Measurements from ENCODE around the gene BTG3.

The BTG3 gene

GRCh38 chr21:17577701-17578100, 35.0 kb downstream of the BTG3 start:
- H3K9me3 ChIP-seq = no peaks in the 10 kb centered on the region
- no peaks in the 10 kb centered on the region for H3K4me1 ChIP-seq
- in situ Hi-C loops (cut with MboI; ENCODE audit: low sequenced_read_pairs) = no loop called here
- DNase-seq (ENCODE audit: low spot score in 2 of 2) = no peak
- no peaks in the 10 kb centered on the region for H3K36me3 ChIP-seq (replicated peaks)
- no peaks in the 10 kb centered on the region for H3K27me3 ChIP-seq (ENCODE audit: low read depth)
- no peak overlapping the region for H3K4me3 ChIP-seq

GRCh38 chr21:17576080-17576835, 36.4 kb downstream of the BTG3 start:
- in situ Hi-C loops (cut with MboI; ENCODE audit: low sequenced_read_pairs) = no loop called here
- no peaks in the 10 kb centered on the region for H3K27me3 ChIP-seq (ENCODE audit: low read depth)
- H3K36me3 ChIP-seq (replicated peaks) = no peaks in the 10 kb centered on the region
- H3K9me3 ChIP-seq = no peaks in the 10 kb centered on the region
- DNase-seq (ENCODE audit: low spot score in 2 of 2) = no peak
- H3K4me1 ChIP-seq = no peaks in the 10 kb centered on the region
- no peak overlapping the region for H3K4me3 ChIP-seq

- Histone ChIP-seq H3K36me3 (replicated peaks) (no peaks in the 10 kb centered on the region), H3K9me3 (no peaks in the 10 kb centered on the region), H3K4me3 (no peak overlapping the region), H3K4me1 (no peaks in the 10 kb centered on the region), H3K27me3 (ENCODE audit: low read depth) (no peaks in the 10 kb centered on the region)
- DNase-seq (ENCODE audit: low spot score in 2 of 2) = no peak
- in situ Hi-C loops (cut with MboI; ENCODE audit: low sequenced_read_pairs) = no loop called here
Observed at GRCh38 chr21:17575076-17575475, 37.6 kb downstream of the BTG3 start.

- in situ Hi-C loops (cut with MboI; ENCODE audit: low sequenced_read_pairs) = no loop called here
- H3K4me1 ChIP-seq = no peaks in the 10 kb centered on the region
- H3K9me3 ChIP-seq = no peaks in the 10 kb centered on the region
- no peaks in the 10 kb centered on the region for H3K27me3 ChIP-seq (ENCODE audit: low read depth)
- H3K4me3 ChIP-seq = no peak overlapping the region
- no peak for DNase-seq (ENCODE audit: low spot score in 2 of 2)
- no peaks in the 10 kb centered on the region for H3K36me3 ChIP-seq (replicated peaks)
Observed at GRCh38 chr21:17572431-17572830, 40.3 kb downstream of the BTG3 start.

- DNase-seq (ENCODE audit: low spot score in 2 of 2) = no peak
- Histone ChIP-seq H3K9me3 (no peaks in the 10 kb centered on the region), H3K36me3 (replicated peaks) (no peaks in the 10 kb centered on the region), H3K4me1 (no peaks in the 10 kb centered on the region), H3K4me3 (no peak overlapping the region), H3K27me3 (ENCODE audit: low read depth) (no peaks in the 10 kb centered on the region)
- in situ Hi-C loops (cut with MboI; ENCODE audit: low sequenced_read_pairs) = no loop called here
Observed at GRCh38 chr21:17570786-17571185, 41.9 kb downstream of the BTG3 start.

- H3K36me3 ChIP-seq (replicated peaks) = peaks cover 11% of the 10 kb centered on the region
- H3K27me3 ChIP-seq (ENCODE audit: low read depth) = no peaks in the 10 kb centered on the region
- no peak overlapping the region for H3K4me3 ChIP-seq
- in situ Hi-C loops (cut with MboI; ENCODE audit: low sequenced_read_pairs) = no loop called here
- H3K4me1 ChIP-seq = no peaks in the 10 kb centered on the region
- no peaks in the 10 kb centered on the region for H3K9me3 ChIP-seq
- DNase-seq (ENCODE audit: low spot score in 2 of 2) = no peak
Observed at GRCh38 chr21:17560377-17561025, 52.2 kb downstream of the BTG3 start.

- in situ Hi-C loops (cut with MboI; ENCODE audit: low sequenced_read_pairs) = no loop called here
- no peaks in the 10 kb centered on the region for H3K9me3 ChIP-seq
- H3K27me3 ChIP-seq (ENCODE audit: low read depth) = no peaks in the 10 kb centered on the region
- no peak overlapping the region for H3K4me3 ChIP-seq
- peak in 1 of 2 experiments; percentile 9 for DNase-seq (ENCODE audit: low spot score in 2 of 2)
- peaks cover 3% of the 10 kb centered on the region; the same call in 1 of the 2 replicates for H3K36me3 ChIP-seq (replicated peaks)
- H3K4me1 ChIP-seq = no peaks in the 10 kb centered on the region
Observed at GRCh38 chr21:17554679-17555465, 57.8 kb downstream of the BTG3 start.

GRCh38 chr21:17554120-17554519, 58.6 kb downstream of the BTG3 start:
- in situ Hi-C loops (cut with MboI; ENCODE audit: low sequenced_read_pairs) = no loop called here
- Histone ChIP-seq H3K4me1 (no peaks in the 10 kb centered on the region), H3K27me3 (ENCODE audit: low read depth) (no peaks in the 10 kb centered on the region), H3K9me3 (no peaks in the 10 kb centered on the region), H3K4me3 (no peak overlapping the region), H3K36me3 (replicated peaks) (peaks cover 3% of the 10 kb centered on the region; the same call in 1 of the 2 replicates)
- no peak for DNase-seq (ENCODE audit: low spot score in 2 of 2)

GRCh38 chr21:17552410-17552809, 60.3 kb downstream of the BTG3 start:
- H3K27me3 ChIP-seq (ENCODE audit: low read depth) = no peaks in the 10 kb centered on the region
- no peaks in the 10 kb centered on the region for H3K9me3 ChIP-seq
- in situ Hi-C loops (cut with MboI; ENCODE audit: low sequenced_read_pairs) = no loop called here
- H3K4me3 ChIP-seq = no peak overlapping the region
- H3K4me1 ChIP-seq = no peaks in the 10 kb centered on the region
- no peak for DNase-seq (ENCODE audit: low spot score in 2 of 2)
- H3K36me3 ChIP-seq (replicated peaks) = peaks cover 3% of the 10 kb centered on the region; the same call in 1 of the 2 replicates

- no peaks in the 10 kb centered on the region for H3K27me3 ChIP-seq (ENCODE audit: low read depth)
- H3K4me3 ChIP-seq = no peak overlapping the region
- no peak for DNase-seq (ENCODE audit: low spot score in 2 of 2)
- peaks cover 3% of the 10 kb centered on the region; the same call in 1 of the 2 replicates for H3K36me3 ChIP-seq (replicated peaks)
- H3K9me3 ChIP-seq = no peaks in the 10 kb centered on the region
- no peaks in the 10 kb centered on the region for H3K4me1 ChIP-seq
- in situ Hi-C loops (cut with MboI; ENCODE audit: low sequenced_read_pairs) = no loop called here
Observed at GRCh38 chr21:17550671-17551308, 61.9 kb downstream of the BTG3 start.

GRCh38 chr21:17548262-17548661, 64.4 kb downstream of the BTG3 start:
- H3K4me3 ChIP-seq = no peak overlapping the region
- no peaks in the 10 kb centered on the region for H3K27me3 ChIP-seq (ENCODE audit: low read depth)
- H3K36me3 ChIP-seq (replicated peaks) = peaks cover 3% of the 10 kb centered on the region; the same call in 1 of the 2 replicates
- in situ Hi-C loops (cut with MboI; ENCODE audit: low sequenced_read_pairs) = no loop called here
- H3K4me1 ChIP-seq = no peaks in the 10 kb centered on the region
- no peaks in the 10 kb centered on the region for H3K9me3 ChIP-seq
- no peak for DNase-seq (ENCODE audit: low spot score in 2 of 2)

- H3K9me3 ChIP-seq = no peaks in the 10 kb centered on the region
- H3K36me3 ChIP-seq (replicated peaks) = no peaks in the 10 kb centered on the region; the same call in 1 of the 2 replicates
- no peak overlapping the region for H3K4me3 ChIP-seq
- no peaks in the 10 kb centered on the region for H3K27me3 ChIP-seq (ENCODE audit: low read depth)
- no peak for DNase-seq (ENCODE audit: low spot score in 2 of 2)
- no peaks in the 10 kb centered on the region for H3K4me1 ChIP-seq
- in situ Hi-C loops (cut with MboI; ENCODE audit: low sequenced_read_pairs) = no loop called here
Observed at GRCh38 chr21:17545007-17545406, 67.7 kb downstream of the BTG3 start.

All from HAP-1 (cell line).